NOMO-1 (cell line): ENCODE measurements around the gene LRRC75A.

Experiments used
- DNase-seq, 2 experiments: peaks; one replicate each; lab custom pipeline; 2025; ENCODE audit not compliant: unreplicated experiment in 2 of 2; lab: John Stamatoyannopoulos, UW

LRRC75A gene

GRCh38 chr17:16473044-16474011 is 18.7 kb downstream of the LRRC75A start:
- DNase-seq, result no peak

- DNase-seq, result no peak
Observed at GRCh38 chr17:16472539-16472938, 19.5 kb downstream of the LRRC75A start.

- DNase-seq, result no peak
Observed at GRCh38 chr17:16471295-16471694, 20.7 kb downstream of the LRRC75A start.

GRCh38 chr17:16470265-16470664 is 21.7 kb downstream of the LRRC75A start:
- no peak for DNase-seq

DNA sequence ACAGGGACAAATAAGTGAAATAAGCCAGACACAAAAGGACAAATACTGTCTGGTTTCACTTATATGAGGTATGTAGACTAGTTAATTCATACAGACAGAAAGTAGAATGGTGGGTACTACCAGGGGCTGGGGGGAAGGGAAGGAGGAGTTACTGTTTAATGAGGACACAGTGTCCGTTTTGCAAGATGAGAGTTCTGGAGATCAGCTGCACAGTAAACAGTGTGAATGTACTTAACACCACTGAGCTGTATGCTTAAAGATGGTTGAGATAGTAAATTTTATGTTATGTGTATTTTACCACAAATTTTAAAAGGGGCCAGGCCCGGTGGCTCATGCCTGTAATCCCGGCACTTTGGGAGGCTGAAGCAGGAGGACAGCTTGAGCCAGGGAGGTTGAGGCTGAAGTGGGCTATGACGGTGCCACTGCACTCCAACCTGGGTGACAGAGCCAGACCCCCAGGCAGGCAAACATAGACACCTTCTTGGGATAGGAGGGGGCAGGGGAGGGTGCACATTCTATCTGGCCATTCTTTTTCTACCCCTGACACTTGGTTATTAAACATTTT is 23.5 kb downstream of the LRRC75A start:
- DNase-seq, result no peak

DNA sequence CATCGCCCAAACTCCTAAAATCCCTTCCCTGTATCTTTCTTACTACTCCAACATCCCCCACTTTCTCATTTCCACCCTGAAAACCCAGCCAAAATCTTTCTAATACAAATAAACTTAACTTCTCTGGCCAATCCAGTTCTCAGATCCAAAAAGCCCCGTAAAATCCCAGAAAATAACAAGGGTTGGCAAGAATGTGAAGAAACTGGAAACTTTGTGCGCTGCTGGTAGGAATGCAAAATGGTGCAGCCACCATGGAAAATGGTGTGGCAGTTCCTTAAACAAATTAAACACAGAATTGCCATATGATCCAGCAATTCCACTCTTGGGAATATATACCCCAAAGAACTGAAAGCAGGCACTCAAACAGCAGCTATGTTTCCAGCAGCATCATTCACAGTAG is 24.1 kb downstream of the LRRC75A start:
- DNase-seq, result no peak

DNA sequence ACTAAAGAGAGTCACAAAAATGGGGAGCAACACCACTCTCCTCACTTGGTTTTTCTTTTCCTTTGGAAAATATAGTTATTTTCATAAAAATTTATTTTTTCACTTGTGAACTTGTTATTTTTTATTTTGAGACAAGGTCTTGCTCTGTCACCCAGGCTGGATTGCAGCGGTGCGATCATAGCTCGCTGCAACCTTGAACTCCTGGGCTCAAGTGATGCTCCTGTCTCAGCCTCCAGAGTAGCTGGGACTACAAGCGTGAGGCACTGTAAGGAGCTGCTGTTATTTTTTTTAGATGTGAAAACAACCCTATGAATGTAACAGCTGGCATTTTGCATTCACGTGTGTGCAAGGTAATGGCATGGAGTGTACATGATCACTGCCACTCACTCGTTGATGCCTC is 24.9 kb downstream of the LRRC75A start:
- DNase-seq, result no peak

- no peak for DNase-seq
Observed at GRCh38 chr17:16466407-16466806, 25.6 kb downstream of the LRRC75A start.

- DNase-seq, result no peak
Observed at GRCh38 chr17:16465861-16466338, 26.1 kb downstream of the LRRC75A start.

DNA sequence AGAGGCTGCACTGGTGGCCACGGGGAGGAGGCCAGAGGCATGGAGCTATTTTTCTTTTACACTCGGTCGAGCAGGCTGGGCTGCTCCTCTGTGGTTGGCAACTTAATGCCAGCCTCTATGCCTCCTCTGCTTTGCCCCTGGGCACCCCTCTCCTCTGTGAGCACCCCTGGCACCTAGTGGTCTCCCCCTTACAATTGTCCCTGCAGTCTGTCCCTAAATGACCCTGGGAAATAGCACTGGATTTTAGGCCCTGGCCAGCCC is 27.0 kb downstream of the LRRC75A start:
- no peak for DNase-seq

DNA sequence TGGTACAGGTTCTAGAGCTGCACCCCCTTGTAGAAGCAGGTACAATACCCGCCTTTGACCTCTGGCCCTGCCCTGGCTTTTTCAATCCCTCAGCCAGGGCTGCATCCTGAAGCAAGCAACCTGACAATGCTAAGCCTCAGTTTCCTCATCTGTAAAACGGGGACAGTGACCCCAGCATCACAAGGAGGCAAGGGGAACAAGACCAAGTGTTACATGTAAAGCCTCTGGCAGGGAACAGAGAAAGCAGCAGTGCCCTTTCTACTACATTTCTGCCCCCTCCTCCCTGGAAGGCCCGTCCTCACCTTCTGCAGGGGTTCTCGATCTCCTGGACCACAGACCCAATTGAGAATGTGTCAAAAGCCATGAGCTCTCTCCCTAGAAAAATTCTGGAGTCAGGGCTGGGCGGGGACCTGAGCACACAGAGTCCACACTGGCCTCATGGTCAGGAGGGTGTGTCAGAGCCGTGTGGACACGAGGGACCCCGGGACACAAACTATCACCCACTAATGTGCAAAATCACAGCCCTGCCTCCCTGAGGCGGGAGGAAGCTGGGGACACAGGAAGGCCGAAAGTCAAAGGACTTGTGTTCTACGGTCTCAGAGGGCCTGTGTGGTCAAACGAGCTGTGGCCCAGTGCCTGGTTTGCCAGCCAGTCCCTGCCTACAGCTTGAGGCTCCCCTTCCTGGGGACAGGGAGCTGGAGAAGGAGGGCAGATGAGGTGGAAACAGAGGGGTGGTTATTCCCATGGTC is 27.5 kb downstream of the LRRC75A start:
- DNase-seq, result no peak

- DNase-seq, result no peak
Observed at GRCh38 chr17:16463358-16464302, 28.4 kb downstream of the LRRC75A start.

- DNase-seq, result no peak
Observed at GRCh38 chr17:16462070-16462864, 29.7 kb downstream of the LRRC75A start.

DNA sequence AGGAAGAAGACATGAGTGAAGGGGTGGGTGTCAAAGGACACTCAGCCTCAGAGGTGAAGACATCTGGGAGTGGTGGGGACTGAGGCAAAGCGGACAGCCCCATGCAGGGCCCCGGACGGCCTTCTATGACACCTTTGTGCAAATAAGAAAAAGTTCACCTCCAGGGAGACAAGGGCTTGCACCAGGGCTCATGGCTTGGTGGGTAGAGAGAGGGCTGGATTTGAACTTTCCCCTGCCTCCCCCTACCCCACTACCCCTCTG is 30.5 kb downstream of the LRRC75A start:
- DNase-seq, result no peak

GRCh38 chr17:16460796-16461605 is 31.0 kb downstream of the LRRC75A start:
- no peak for DNase-seq

GRCh38 chr17:16459855-16460550 is 32.0 kb downstream of the LRRC75A start:
- no peak for DNase-seq

DNA sequence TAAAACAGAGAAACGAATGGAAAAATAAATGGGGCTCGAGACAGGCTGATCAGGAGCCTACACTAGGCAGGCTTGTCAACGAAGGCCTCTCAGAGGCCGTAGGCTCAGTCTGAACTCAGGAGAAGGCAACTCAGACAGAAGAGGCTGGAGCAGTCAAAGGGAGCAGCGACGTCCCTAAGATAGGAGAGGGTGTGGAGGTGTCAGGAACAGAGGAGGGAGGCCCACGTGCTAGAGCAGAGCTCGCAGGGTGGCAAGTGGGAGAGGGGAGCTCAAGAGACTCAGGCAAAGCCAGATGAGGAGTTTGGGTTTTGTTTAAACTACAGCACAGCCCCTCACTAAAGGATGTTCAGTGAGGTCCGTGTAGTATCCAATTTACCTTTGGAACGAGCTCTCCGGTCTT is 32.7 kb downstream of the LRRC75A start:
- no peak for DNase-seq

DNA sequence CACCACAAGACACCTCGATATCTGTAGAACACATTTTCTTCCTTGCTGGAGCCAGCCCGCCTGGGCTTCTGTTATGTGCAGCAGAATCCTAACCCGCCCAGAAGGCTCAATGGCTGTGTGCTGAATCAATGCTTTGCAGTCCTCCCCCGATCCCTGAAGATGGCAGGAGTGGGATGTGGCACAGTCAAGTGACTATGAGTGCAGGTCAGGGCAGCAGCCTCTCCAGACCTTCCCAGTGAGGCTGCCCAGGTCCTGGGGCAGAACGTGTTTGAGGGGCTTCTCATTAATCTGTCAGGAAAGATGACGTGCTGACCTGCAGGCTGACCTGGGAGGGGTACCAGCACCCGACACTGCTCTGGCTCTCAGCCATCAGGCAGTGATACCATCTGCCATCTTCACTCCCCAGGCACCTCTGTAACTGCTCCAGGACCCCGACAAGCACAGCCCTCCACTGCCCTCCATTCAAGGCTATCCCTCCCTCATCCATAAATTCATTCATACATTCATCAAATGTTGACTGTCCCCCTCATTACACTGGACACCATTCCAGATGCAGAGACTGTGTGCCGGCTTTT is 35.2 kb downstream of the LRRC75A start:
- no peak for DNase-seq
